Bronchial epithelial cell (primary cell): ENCODE data around the gene DPYD. TPM values are rescaled to one million over a fixed set of nuclear protein-coding genes. Genes with fewer than 3 reads are reported as not detected.

Source experiments
- DNase-seq: peaks from one replicate; pipeline ENCODE4 v3.0.0-alpha.2; 2010; ENCODE audit warnings: low read depth
- FAIRE-seq: peaks from 2 replicates; lab custom pipeline; 2011; peaks lifted over from hg19 to GRCh38; lab: Jason Lieb, UNC
- H3K27me3 ChIP-seq: 2 replicates; pipeline ENCODE4 v1.5.1; 2011; ENCODE audit warnings: low read length; ENCODE audit not compliant: control insufficient read depth, insufficient read depth
- H3K36me3 ChIP-seq: 2 replicates; pipeline ENCODE4 v1.5.1; 2011; ENCODE audit warnings: low read length; ENCODE audit not compliant: control insufficient read depth, insufficient read depth
- H3K4me3 ChIP-seq: 2 replicates; pipeline ENCODE4 v1.5.1; 2011; ENCODE audit warnings: mild to moderate bottlenecking, low read depth, low read length, control low read depth
- CTCF ChIP-seq: IDR thresholded peaks from 2 replicates; pipeline ENCODE4 v1.5.1; 2011; ENCODE audit warnings: mild to moderate bottlenecking, moderate library complexity, low read length, control low read depth, inconsistent platforms; ENCODE audit not compliant: insufficient read depth, severe bottlenecking
- total RNA-seq: library from RNA; depleted of rRNA; stranded (reverse); fragments of >200 nt; gene quantifications from 2 replicates; pipeline ENCODE4 v1.2.1, GENCODE V29; 2014

The DPYD gene
- total RNA-seq, 1 donor from 2014 or later, result 1.6 TPM

GRCh38 chr1:97063532-97063931 is 857.3 kb downstream of the DPYD start:
- Histone ChIP-seq H3K27me3 (no peaks in the 10 kb centered on the region), H3K36me3 (no peaks in the 10 kb centered on the region), H3K4me3 (no peak overlapping the region)
- no peak for TF ChIP-seq CTCF
- peak; percentile 31 for DNase-seq
- no peak for FAIRE-seq

- TF ChIP-seq CTCF, result no peak
- Histone ChIP-seq H3K36me3 (no peaks in the 10 kb centered on the region), H3K27me3 (no peaks in the 10 kb centered on the region), H3K4me3 (no peak overlapping the region)
- DNase-seq, result peak; percentile 71
- no peak for FAIRE-seq
Measured at GRCh38 chr1:97061604-97062003, 859.2 kb downstream of the DPYD start.

GRCh38 chr1:97056386-97056785 is 864.4 kb downstream of the DPYD start:
- no peaks in the 10 kb centered on the region for H3K36me3 ChIP-seq
- no peak for TF ChIP-seq CTCF
- no peak overlapping the region for H3K4me3 ChIP-seq
- no peak for DNase-seq
- no peak for FAIRE-seq
- no peaks in the 10 kb centered on the region for H3K27me3 ChIP-seq

GRCh38 chr1:97053268-97053667 is 867.6 kb downstream of the DPYD start:
- DNase-seq, result no peak
- H3K4me3 ChIP-seq, result no peak overlapping the region
- no peaks in the 10 kb centered on the region for H3K27me3 ChIP-seq
- H3K36me3 ChIP-seq, result no peaks in the 10 kb centered on the region
- FAIRE-seq, result no peak
- no peak for TF ChIP-seq CTCF

GRCh38 chr1:97051823-97052222 is 869.0 kb downstream of the DPYD start:
- DNase-seq (no peak), FAIRE-seq (no peak)
- no peaks in the 10 kb centered on the region for H3K27me3 ChIP-seq
- TF ChIP-seq CTCF, result no peak
- H3K36me3 ChIP-seq, result no peaks in the 10 kb centered on the region
- H3K4me3 ChIP-seq, result no peak overlapping the region

- peak; percentile 4 for DNase-seq
- no peaks in the 10 kb centered on the region for H3K27me3 ChIP-seq
- H3K36me3 ChIP-seq, result no peaks in the 10 kb centered on the region
- no peak for FAIRE-seq
- TF ChIP-seq CTCF, result no peak
- no peak overlapping the region for H3K4me3 ChIP-seq
Measured at GRCh38 chr1:97050506-97050905, 870.3 kb downstream of the DPYD start.
